Mesothelial cell of epicardium (in vitro differentiated cells): ENCODE results near the gene AHRR. TPM values are rescaled to one million over a fixed set of nuclear protein-coding genes. Genes with fewer than 3 reads are reported as not detected.

ENCODE experiments used
- DNase-seq, 2 experiments: peaks; one replicate each; pipeline ENCODE4 v3.0.0; 2021; ENCODE audit warnings: low spot score in 2 of 2; ENCODE audit not compliant: unreplicated experiment in 2 of 2
- H3K27ac Mint-ChIP-seq: 2 replicates; pipeline ENCODE4 v1.8.0; 2021; ENCODE audit warnings: mixed read lengths
- H3K27me3 Mint-ChIP-seq: 2 replicates; pipeline ENCODE4 v1.8.0; 2021; ENCODE audit warnings: low read depth, mixed read lengths
- H3K36me3 Mint-ChIP-seq: 2 replicates; pipeline ENCODE4 v1.8.0; 2021; ENCODE audit warnings: mixed read lengths
- H3K4me1 Mint-ChIP-seq: 2 replicates; pipeline ENCODE4 v1.8.0; 2021; ENCODE audit warnings: mixed read lengths
- H3K4me3 Mint-ChIP-seq: 2 replicates; pipeline ENCODE4 v1.8.0; 2021; ENCODE audit warnings: mild to moderate bottlenecking, moderate library complexity, mixed read lengths
- H3K9me3 Mint-ChIP-seq: 2 replicates; pipeline ENCODE4 v1.8.0; 2021; ENCODE audit warnings: mixed read lengths
- CTCF ChIP-seq: fragments of 200-600 bp; sonication (generic); IDR thresholded peaks from one replicate; pipeline ENCODE4 v1.5.0; 2021; ENCODE audit warnings: antibody characterized with exemption; ENCODE audit not compliant: unreplicated experiment
- total RNA-seq: library from RNA; stranded (reverse); gene quantifications from 3 replicates; pipeline ENCODE4 v1.2.1, GENCODE V29; 2021

The AHRR gene
- total RNA-seq, 1 donor from 2014 or later: 12.7 TPM

GRCh38 chr5:389891-390622 is 68.5 kb downstream of the AHRR start:
- no peaks in the 10 kb centered on the region for H3K27me3 Mint-ChIP-seq
- peaks cover 12% of the 10 kb centered on the region for H3K36me3 Mint-ChIP-seq
- H3K4me3 Mint-ChIP-seq: no peak overlapping the region
- H3K27ac Mint-ChIP-seq: no peak overlapping the region
- DNase-seq: peak in 1 of 2 experiments; percentile 27
- peaks cover 36% of the 10 kb centered on the region for H3K4me1 Mint-ChIP-seq
- peaks cover 10% of the 10 kb centered on the region for H3K9me3 Mint-ChIP-seq
- no peak for TF ChIP-seq CTCF

GRCh38 chr5:390623-391491 is 69.3 kb downstream of the AHRR start:
- TF ChIP-seq CTCF: no peak
- H3K36me3 Mint-ChIP-seq: peaks cover 6% of the 10 kb centered on the region
- H3K4me3 Mint-ChIP-seq: no peak overlapping the region
- peak in 1 of 2 experiments; percentile 29 for DNase-seq
- peaks cover 44% of the 10 kb centered on the region for H3K4me1 Mint-ChIP-seq
- peaks cover 4% of the 10 kb centered on the region for H3K9me3 Mint-ChIP-seq
- no peak overlapping the region for H3K27ac Mint-ChIP-seq
- no peaks in the 10 kb centered on the region for H3K27me3 Mint-ChIP-seq

GRCh38 chr5:392431-392988 is 71.0 kb downstream of the AHRR start:
- Mint-ChIP-seq H3K27ac (peak overlapping the region; percentile 88), H3K4me1 (peaks cover 39% of the 10 kb centered on the region), H3K36me3 (peaks cover 2% of the 10 kb centered on the region), H3K9me3 (no peaks in the 10 kb centered on the region), H3K27me3 (no peaks in the 10 kb centered on the region), H3K4me3 (no peak overlapping the region)
- peak in 1 of 2 experiments; percentile 22 for DNase-seq
- no peak for TF ChIP-seq CTCF

- Mint-ChIP-seq H3K36me3 (no peaks in the 10 kb centered on the region), H3K9me3 (no peaks in the 10 kb centered on the region), H3K4me3 (no peak overlapping the region), H3K27ac (peak overlapping the region; percentile 88), H3K4me1 (peaks cover 36% of the 10 kb centered on the region), H3K27me3 (no peaks in the 10 kb centered on the region)
- DNase-seq: peak in 1 of 2 experiments; percentile 36
- no peak for TF ChIP-seq CTCF
These were observed 72.3 kb downstream of the AHRR start for GRCh38 chr5:393846-394275.

GRCh38 chr5:394671-395155 is 73.2 kb downstream of the AHRR start:
- H3K4me1 Mint-ChIP-seq: peaks cover 42% of the 10 kb centered on the region
- peak overlapping the region; percentile 84 for H3K27ac Mint-ChIP-seq
- peak in 1 of 2 experiments; percentile 37 for DNase-seq
- no peaks in the 10 kb centered on the region for H3K9me3 Mint-ChIP-seq
- TF ChIP-seq CTCF: no peak
- H3K27me3 Mint-ChIP-seq: no peaks in the 10 kb centered on the region
- no peaks in the 10 kb centered on the region for H3K36me3 Mint-ChIP-seq
- no peak overlapping the region for H3K4me3 Mint-ChIP-seq
